CD14-positive monocyte (primary cell): ENCODE data around the gene LAG3. TPM values are rescaled to one million over a fixed set of nuclear protein-coding genes. Genes with fewer than 3 reads are reported as not detected.

Source experiments
- DNase-seq, 3 donors: peaks; one replicate each; pipeline ENCODE4 v3.0.0-alpha.2; 2011 to 2022
- H2AFZ ChIP-seq: 2 replicates; pipeline ENCODE4 v1.6.0; 2012; ENCODE audit warnings: mild to moderate bottlenecking, low read depth, low read length, inconsistent platforms; ENCODE audit not compliant: insufficient read depth, poor library complexity, severe bottlenecking
- H3K27ac ChIP-seq, 2 donors: 1 replicate in 1 of 2; 2 replicates in 1 of 2; pipeline ENCODE4 v1.5.1; 2012 to 2013; ENCODE audit warnings: low read length in 2 of 2, control low read depth in 1 of 2, inconsistent platforms in 1 of 2, low read depth in 1 of 2, mild to moderate bottlenecking in 1 of 2
- H3K27me3 ChIP-seq, 2 donors: one replicate each; pipeline versions ENCODE4 v1.6.0 to v1.6.1; 2011 to 2013; ENCODE audit warnings: low read length in 2 of 2; ENCODE audit not compliant: control insufficient read depth in 2 of 2, insufficient read depth in 2 of 2
- H3K36me3 ChIP-seq, 2 donors: replicated peaks in 1 of 2; 1 replicate in 1 of 2; 2 replicates in 1 of 2; pipeline versions ENCODE4 v1.5.1 to v1.6.1; 2012 to 2013; ENCODE audit warnings: low read length in 2 of 2, control low read depth in 1 of 2, inconsistent platforms in 1 of 2, mild to moderate bottlenecking in 1 of 2; ENCODE audit not compliant: insufficient read depth in 2 of 2, control insufficient read depth in 1 of 2
- H3K4me1 ChIP-seq, 2 donors: 1 replicate in 1 of 2; 2 replicates in 1 of 2; pipeline versions ENCODE4 v1.5.1 to v1.6.1; 2012 to 2013; ENCODE audit warnings: low read length in 2 of 2, control low read depth in 1 of 2, inconsistent platforms in 1 of 2, mild to moderate bottlenecking in 1 of 2, moderate library complexity in 1 of 2; ENCODE audit not compliant: insufficient read depth in 2 of 2, control insufficient read depth in 1 of 2
- H3K4me2 ChIP-seq: replicated peaks from 2 replicates; pipeline ENCODE3; 2012; ENCODE audit warnings: low read length, moderate library complexity, mild to moderate bottlenecking; ENCODE audit not compliant: poor library complexity, severe bottlenecking; ENCODE audit errors: extremely low read depth
- H3K4me3 ChIP-seq, 3 experiments: fragments of 200-600 bp in 1 of 3; sonication (generic) in 1 of 3; replicated peaks in 1 of 3; 1 replicate in 2 of 3; 2 replicates in 1 of 3; pipeline ENCODE4 v1.5.1; 2011 to 2013; ENCODE audit warnings: low read length in 3 of 3, mild to moderate bottlenecking in 3 of 3, control low read depth in 2 of 3, low read depth in 2 of 3, inconsistent platforms in 1 of 3, moderate library complexity in 1 of 3
- H3K79me2 ChIP-seq: 2 replicates; pipeline ENCODE4 v1.6.0; 2012; ENCODE audit warnings: mild to moderate bottlenecking, control low read depth, inconsistent platforms, low read length, moderate library complexity; ENCODE audit not compliant: insufficient read depth
- H3K9ac ChIP-seq: 2 replicates; pipeline ENCODE4 v1.6.0; 2017; ENCODE audit warnings: low read length, mild to moderate bottlenecking; ENCODE audit not compliant: insufficient read depth, poor library complexity, severe bottlenecking
- H3K9me3 ChIP-seq, 2 donors: replicated peaks in 1 of 2; 1 replicate in 1 of 2; 2 replicates in 1 of 2; pipeline versions ENCODE4 v1.5.1 to v1.6.1; 2012 to 2013; ENCODE audit warnings: low read length in 2 of 2, control low read depth in 1 of 2; ENCODE audit not compliant: control insufficient read depth in 1 of 2, insufficient read depth in 1 of 2
- H4K20me1 ChIP-seq: 2 replicates; pipeline ENCODE4 v1.6.0; 2012; ENCODE audit warnings: mild to moderate bottlenecking, low read length, control low read depth, moderate library complexity; ENCODE audit not compliant: insufficient read depth
- H3K27ac Mint-ChIP-seq, 7 donors: one replicate each; pipeline ENCODE4 v1.8.0; 2020; ENCODE audit warnings: mild to moderate bottlenecking in 7 of 7, mixed read lengths in 7 of 7, moderate library complexity in 6 of 7, inconsistent platforms in 2 of 7
- H3K27me3 Mint-ChIP-seq, 3 donors: one replicate each; pipeline ENCODE4 v1.8.0; 2021 to 2022; ENCODE audit warnings: low read depth in 3 of 3, mild to moderate bottlenecking in 3 of 3, mixed read lengths in 3 of 3, moderate library complexity in 3 of 3, inconsistent platforms in 1 of 3
- H3K36me3 Mint-ChIP-seq, 2 donors: one replicate each; pipeline ENCODE4 v1.8.0; 2020; ENCODE audit warnings: mixed read lengths in 2 of 2, inconsistent platforms in 1 of 2, mild to moderate bottlenecking in 1 of 2
- H3K4me1 Mint-ChIP-seq: one replicate; pipeline ENCODE4 v1.8.0; 2020; ENCODE audit warnings: mild to moderate bottlenecking, mixed read lengths
- H3K4me3 Mint-ChIP-seq, 2 donors: one replicate each; pipeline ENCODE4 v1.8.0; 2020; ENCODE audit warnings: mild to moderate bottlenecking in 2 of 2, mixed read lengths in 2 of 2, moderate library complexity in 1 of 2
- H3K9me3 Mint-ChIP-seq, 7 donors: one replicate each; pipeline ENCODE4 v1.8.0; 2020 to 2022; ENCODE audit warnings: mixed read lengths in 7 of 7, mild to moderate bottlenecking in 6 of 7, moderate library complexity in 6 of 7, inconsistent platforms in 2 of 7
- CTCF ChIP-seq: fragments of 200-600 bp; IDR thresholded peaks from one replicate; pipeline ENCODE4 v1.8.0; 2022; ENCODE audit warnings: antibody characterized with exemption, mild to moderate bottlenecking
- WGBS: methylation state at CpG from one replicate; pipeline ENCODE4 v1.1.5; 2013; ENCODE audit warnings: missing lambda C conversion rate; ENCODE audit not compliant: insufficient coverage; 5-methylcytosine and 5-hydroxymethylcytosine counted together
- intact Hi-C, 2 donors: fragments of 100-400 bp; cut with micrococcal nuclease; formaldehyde crosslinking; loops; one replicate each; pipeline versions ENCODE4 v1.15.0 to v1.15.1; 2023
- polyA plus RNA-seq, 3 donors: library from polyadenylated mRNA; depleted of rRNA in 1 of 3; unstranded in 2 of 3; stranded (reverse) in 1 of 3; fragments of 300-500 nt in 2 of 3; fragments of >200 nt in 1 of 3; fragmentation: Illumina TruSeq in 2 of 3; gene quantifications; 1 replicate in 2 of 3; 2 replicates in 1 of 3; pipeline ENCODE4 v1.2.3, GENCODE V29; 2012 to 2021

The LAG3 gene
- polyA plus RNA-seq, 3 donors, result 0.04 TPM; not detected in 2

GRCh38 chr12:6771509-6772330, 600 bp upstream of the LAG3 start:
- Mint-ChIP-seq H3K27ac (peak overlapping the region in 1 of 7 donors; percentile 37), H3K36me3 (peaks cover 8 to 23% of the 10 kb centered on the region in 2 donors), H3K4me3 (peak overlapping the region; percentile 49 to 83), H3K27me3 (peaks cover 63 to 87% (median 84%) of the 10 kb centered on the region in 3 donors), H3K4me1 (peaks cover 48% of the 10 kb centered on the region), H3K9me3 (peaks cover 0 to 8% (median 4%) of the 10 kb centered on the region in 7 donors)
- peak overlapping the region in 1 of 3 experiments; percentile 43 for H3K4me3 ChIP-seq
- H3K27ac ChIP-seq, result no peak overlapping the region
- no peak overlapping the region for H3K9ac ChIP-seq
- H4K20me1 ChIP-seq, result no peaks in the 10 kb centered on the region
- H3K4me1 ChIP-seq, result peaks cover 28 to 47% of the 10 kb centered on the region in 2 donors
- peaks cover 18 to 75% of the 10 kb centered on the region in 2 donors for H3K27me3 ChIP-seq
- DNase-seq, result no peak
- no peaks in the 10 kb centered on the region for H3K36me3 ChIP-seq
- peak overlapping the region; percentile 45 for H3K4me2 ChIP-seq
- no peak for TF ChIP-seq CTCF
- H3K9me3 ChIP-seq, result peaks cover 0 to 17% of the 10 kb centered on the region in 2 donors
- H3K79me2 ChIP-seq, result no peaks in the 10 kb centered on the region
- no peak overlapping the region for H2AFZ ChIP-seq
- intact Hi-C loops, result no loop called here
- 3% methylated on average over 3 of the region's 12 CpGs for WGBS

GRCh38 chr12:6772726-6773589, 638 bp downstream of the LAG3 start:
- Histone ChIP-seq H3K4me1 (peaks cover 20 to 37% of the 10 kb centered on the region in 2 donors), H4K20me1 (no peaks in the 10 kb centered on the region), H3K4me3 (peak overlapping the region in 1 of 3 experiments; percentile 43), H3K27me3 (peaks cover 14 to 77% of the 10 kb centered on the region in 2 donors), H3K27ac (no peak overlapping the region), H3K4me2 (peak overlapping the region; percentile 45), H3K36me3 (no peaks in the 10 kb centered on the region), H3K79me2 (no peaks in the 10 kb centered on the region), H2AFZ (no peak overlapping the region), H3K9me3 (peaks cover 0 to 17% of the 10 kb centered on the region in 2 donors), H3K9ac (no peak overlapping the region)
- peaks cover 3 to 19% of the 10 kb centered on the region in 2 donors for H3K36me3 Mint-ChIP-seq
- peaks cover 0 to 7% (median 4%) of the 10 kb centered on the region in 7 donors for H3K9me3 Mint-ChIP-seq
- H3K4me1 Mint-ChIP-seq, result peaks cover 39% of the 10 kb centered on the region
- H3K4me3 Mint-ChIP-seq, result peak overlapping the region; percentile 39 to 83
- 65% methylated on average over 20 of the region's 21 CpGs for WGBS
- no peak overlapping the region for H3K27ac Mint-ChIP-seq
- no peak for TF ChIP-seq CTCF
- no peak for DNase-seq
- H3K27me3 Mint-ChIP-seq, result peaks cover 67 to 84% (median 83%) of the 10 kb centered on the region in 3 donors
- intact Hi-C loops, result no loop called here
